Right lobe of liver (tissue), 6 donors: ENCODE results near the gene IFRD2. TPM values are rescaled to one million over a fixed set of nuclear protein-coding genes. Genes with fewer than 3 reads are reported as not detected.
A peak's percentile ranks its signal among the peaks of the same experiment; 100 is the strongest.

ENCODE experiments used
- ATAC-seq, 4 donors: fragments of 200-7000 bp; cut with Tn5 transposase; one replicate each; pipeline ENCODE4 v1.9.1; 2020; ENCODE audit warnings: mild to moderate bottlenecking in 4 of 4, moderate library complexity in 4 of 4
- DNase-seq, 3 donors: peaks; one replicate each; pipeline ENCODE4 v3.0.0-alpha.2; 2020
- H3K27ac ChIP-seq, 3 donors: fragments of 200-600 bp; one replicate each; pipeline ENCODE4 v1.8.0; 2022
- H3K27me3 ChIP-seq, 2 donors: fragments of 200-600 bp; one replicate each; pipeline ENCODE4 v1.8.0; 2022
- H3K36me3 ChIP-seq, 4 donors: fragments of 200-600 bp; sonication (generic) in 1 of 4; one replicate each; pipeline versions ENCODE4 v1.5.1 to v1.8.0; 2017 to 2022; ENCODE audit warnings: control low read depth in 1 of 4
- H3K4me1 ChIP-seq, 4 donors: fragments of 200-600 bp; sonication (generic) in 1 of 4; one replicate each; pipeline versions ENCODE4 v1.5.1 to v1.8.0; 2017 to 2022; ENCODE audit warnings: control low read depth in 1 of 4
- H3K4me3 ChIP-seq, 3 donors: fragments of 200-600 bp; one replicate each; pipeline ENCODE4 v1.8.0; 2022
- H3K9me3 ChIP-seq, 4 donors: fragments of 200-600 bp; sonication (generic) in 1 of 4; one replicate each; pipeline versions ENCODE4 v1.5.1 to v1.8.0; 2017 to 2022; ENCODE audit warnings: control low read depth in 1 of 4
- POLR2A ChIP-seq: fragments of 450-650 bp; IDR thresholded peaks from one replicate; pipeline ENCODE4 v1.6.1; 2017; ENCODE audit warnings: antibody characterized with exemption, mild to moderate bottlenecking
- WGBS: methylation state at CpG from one replicate; pipeline ENCODE4 v1.1.6; 2018; ENCODE audit warnings: low coverage, low lambda C conversion rate; ENCODE audit not compliant: insufficient coverage; ENCODE audit errors: missing lambda C conversion rate; 5-methylcytosine and 5-hydroxymethylcytosine counted together
- intact Hi-C, 2 donors: fragments of 100-400 bp; cut with DNase I; formaldehyde crosslinking; loops; one replicate each; pipeline versions ENCODE4 v1.11.2 to v1.14.1; 2022
- total RNA-seq, 6 experiments: library from RNA; depleted of rRNA in 2 of 6; stranded (reverse); fragments of >200 nt in 2 of 6; fragmentation: NEBNext Ultra II Directional in 3 of 6; extraction: Animal tissue kit (Norgen Biotek cat#: 25700) in 3 of 6; gene quantifications; one replicate each; pipeline versions ENCODE4 v1.1.0 to v1.2.4, GENCODE V29; 2016 to 2023
- TF ChIP-seq, protein P1 (sequence below), 4 donors: fragments of 200-600 bp in 3 of 4; fragments of 450-650 bp in 1 of 4; IDR thresholded peaks; one replicate each; pipeline versions ENCODE4 v1.5.1 to v1.8.0; 2016 to 2022; ENCODE audit warnings: antibody characterized with exemption in 4 of 4, mild to moderate bottlenecking in 2 of 4
- donor health status: DM: no; HTN: yes; CAD: no.
- donor health status: DM: no; HTN: no; CAD: no.
- donor health status: DM: no; HTN: no; CAD: no.
- donor health status: DM: no; HTN: yes; CAD: no.
- donor health status: DM: no; HTN: yes; CAD: no.

The IFRD2 gene
- total RNA-seq, 6 experiments from 2014 or later: 40.8 to 71.0 (median 56.3) TPM

DNA sequence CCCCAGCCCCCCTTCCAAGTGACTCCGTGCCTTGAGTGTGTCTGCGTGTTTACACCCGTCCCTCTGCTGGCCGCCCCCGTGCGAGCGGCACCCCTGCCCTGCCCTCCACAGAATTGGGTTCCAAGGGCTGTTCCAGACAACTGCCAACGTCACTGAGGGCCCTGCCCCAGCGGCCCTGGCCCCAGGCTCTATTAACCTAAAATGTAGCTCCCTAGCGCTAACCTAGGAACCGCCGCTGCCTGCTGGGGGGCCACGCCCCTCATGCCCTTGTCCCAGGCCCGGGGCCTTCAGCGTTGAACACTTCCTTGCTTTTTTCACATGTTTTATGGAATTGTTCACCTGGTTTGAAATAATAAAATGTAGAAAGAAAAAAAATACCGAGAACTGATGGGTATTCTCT, 33.2 kb downstream of the IFRD2 start:
- Histone ChIP-seq H3K4me3 (no peak overlapping the region), H3K36me3 (peaks cover 0 to 26% (median 18%) of the 10 kb centered on the region in 4 donors), H3K9me3 (no peaks in the 10 kb centered on the region), H3K27ac (no peak overlapping the region), H3K27me3 (no peaks in the 10 kb centered on the region), H3K4me1 (peaks cover 0 to 26% (median 10%) of the 10 kb centered on the region in 4 donors)
- ATAC-seq (no peak), DNase-seq (no peak)
- intact Hi-C loops: no loop called here
- 68% methylated on average over 9 of the region's 16 CpGs for WGBS
- TF ChIP-seq, protein P1, sequence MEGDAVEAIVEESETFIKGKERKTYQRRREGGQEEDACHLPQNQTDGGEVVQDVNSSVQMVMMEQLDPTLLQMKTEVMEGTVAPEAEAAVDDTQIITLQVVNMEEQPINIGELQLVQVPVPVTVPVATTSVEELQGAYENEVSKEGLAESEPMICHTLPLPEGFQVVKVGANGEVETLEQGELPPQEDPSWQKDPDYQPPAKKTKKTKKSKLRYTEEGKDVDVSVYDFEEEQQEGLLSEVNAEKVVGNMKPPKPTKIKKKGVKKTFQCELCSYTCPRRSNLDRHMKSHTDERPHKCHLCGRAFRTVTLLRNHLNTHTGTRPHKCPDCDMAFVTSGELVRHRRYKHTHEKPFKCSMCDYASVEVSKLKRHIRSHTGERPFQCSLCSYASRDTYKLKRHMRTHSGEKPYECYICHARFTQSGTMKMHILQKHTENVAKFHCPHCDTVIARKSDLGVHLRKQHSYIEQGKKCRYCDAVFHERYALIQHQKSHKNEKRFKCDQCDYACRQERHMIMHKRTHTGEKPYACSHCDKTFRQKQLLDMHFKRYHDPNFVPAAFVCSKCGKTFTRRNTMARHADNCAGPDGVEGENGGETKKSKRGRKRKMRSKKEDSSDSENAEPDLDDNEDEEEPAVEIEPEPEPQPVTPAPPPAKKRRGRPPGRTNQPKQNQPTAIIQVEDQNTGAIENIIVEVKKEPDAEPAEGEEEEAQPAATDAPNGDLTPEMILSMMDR (IDR thresholded peaks at IDR 0.05): no peak
- TF ChIP-seq POLR2A: no peak

DNA sequence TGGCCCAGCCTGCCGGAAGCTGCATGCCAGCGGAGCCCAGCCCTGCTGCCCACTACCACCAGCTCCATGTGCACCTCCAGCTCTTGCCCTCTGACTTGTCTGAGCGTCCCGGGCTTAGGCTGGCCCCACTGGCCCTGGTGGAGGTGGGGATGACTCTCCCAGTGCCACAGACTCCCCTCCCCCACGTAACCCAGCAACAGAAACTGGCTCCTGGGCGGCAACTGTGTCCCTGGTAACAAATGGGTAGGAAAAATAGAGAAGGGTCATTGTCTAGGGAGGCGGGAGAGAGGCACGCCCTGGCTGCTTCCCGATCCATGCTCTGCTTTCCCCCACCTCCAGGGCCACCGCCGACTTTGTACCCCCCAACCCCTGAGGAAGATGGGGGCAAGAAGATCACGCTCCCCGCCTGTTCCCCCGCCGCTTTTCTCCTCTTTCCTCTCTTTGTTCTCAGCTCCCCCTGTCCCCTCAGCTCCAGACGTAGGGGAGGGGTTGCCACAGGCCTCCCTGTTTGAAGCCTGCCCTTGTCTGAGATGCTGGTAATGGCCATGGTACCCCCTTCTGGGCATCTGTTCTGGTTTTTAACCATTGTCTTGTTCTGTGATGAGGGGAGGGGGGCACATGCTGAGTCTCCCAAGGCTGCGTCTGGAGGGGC, 34.1 kb downstream of the IFRD2 start:
- Histone ChIP-seq H3K36me3 (peaks cover 0 to 26% (median 18%) of the 10 kb centered on the region in 4 donors), H3K4me1 (peaks cover 0 to 30% (median 13%) of the 10 kb centered on the region in 4 donors), H3K4me3 (no peak overlapping the region), H3K9me3 (no peaks in the 10 kb centered on the region), H3K27ac (no peak overlapping the region), H3K27me3 (no peaks in the 10 kb centered on the region)
- DNase-seq (no peak), ATAC-seq (no peak)
- WGBS: 50% methylated on average over 1 of the region's 17 CpGs
- TF ChIP-seq POLR2A: no peak
- TF ChIP-seq, protein P1 (IDR thresholded peaks at IDR 0.05): no peak
- intact Hi-C loops: no loop called here

DNA sequence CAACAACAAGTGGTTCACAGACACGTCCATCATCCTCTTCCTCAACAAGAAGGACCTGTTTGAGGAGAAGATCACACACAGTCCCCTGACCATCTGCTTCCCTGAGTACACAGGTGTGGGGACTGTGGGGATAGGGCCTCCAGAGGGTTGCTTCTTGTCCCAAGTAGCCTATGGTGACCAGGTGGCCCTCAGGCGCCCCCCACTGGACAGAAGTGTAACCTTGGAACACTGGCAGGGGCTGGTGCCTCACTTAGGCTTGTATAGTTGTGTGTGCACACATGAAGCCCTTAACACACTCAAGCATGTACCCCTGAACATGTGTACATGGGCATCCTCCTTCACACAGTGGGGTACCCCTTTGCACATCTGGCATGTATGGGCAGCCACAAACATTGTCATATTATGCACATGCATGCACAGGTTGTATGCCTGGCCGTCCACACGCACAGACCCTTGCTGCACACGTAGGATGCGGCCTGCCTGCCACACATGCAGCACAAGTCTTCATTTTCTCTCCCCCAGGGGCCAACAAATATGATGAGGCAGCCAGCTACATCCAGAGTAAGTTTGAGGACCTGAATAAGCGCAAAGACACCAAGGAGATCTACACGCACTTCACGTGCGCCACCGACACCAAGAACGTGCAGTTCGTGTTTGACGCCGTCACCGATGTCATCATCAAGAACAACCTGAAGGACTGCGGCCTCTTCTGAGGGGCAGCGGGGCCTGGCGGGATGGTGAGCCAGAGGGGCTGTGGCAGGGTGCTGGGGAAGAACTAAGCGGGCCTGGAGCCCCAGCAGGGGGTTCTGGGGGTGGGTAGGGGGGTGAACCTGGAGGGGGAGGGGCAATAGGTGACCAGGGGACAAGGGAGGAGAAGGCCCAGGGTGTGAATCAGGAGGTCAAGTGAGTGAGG, 35.0 kb downstream of the IFRD2 start:
- Histone ChIP-seq H3K36me3 (peaks cover 0 to 31% (median 22%) of the 10 kb centered on the region in 4 donors), H3K27me3 (no peaks in the 10 kb centered on the region), H3K4me3 (no peak overlapping the region), H3K9me3 (no peaks in the 10 kb centered on the region), H3K4me1 (peaks cover 0 to 30% (median 13%) of the 10 kb centered on the region in 4 donors), H3K27ac (no peak overlapping the region)
- DNase-seq: no peak
- no peak for ATAC-seq
- TF ChIP-seq, protein P1 (IDR thresholded peaks at IDR 0.05): peak; percentile 43 to 53 (median 50)
- no peak for TF ChIP-seq POLR2A
- 97% methylated on average over 18 of the region's 20 CpGs for WGBS
- intact Hi-C loops: no loop called here

DNA sequence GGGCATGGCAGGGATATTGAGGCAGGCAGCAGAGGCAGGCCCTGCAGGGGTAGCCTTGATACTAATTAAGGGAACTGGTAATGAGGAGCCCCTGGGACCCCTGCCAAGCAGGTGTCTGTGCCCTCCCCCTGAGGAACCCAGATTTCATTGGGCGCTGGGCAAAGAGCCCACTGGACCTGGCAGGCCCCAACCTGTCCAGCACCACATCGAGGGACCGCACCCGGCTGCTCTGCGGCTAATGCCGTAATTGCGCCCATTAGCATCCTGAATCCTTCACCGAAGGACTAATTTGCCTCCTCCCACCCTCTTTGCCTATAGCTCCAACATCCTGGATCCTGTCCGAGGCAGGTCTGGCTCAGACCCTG, 37.0 kb downstream of the IFRD2 start:
- Histone ChIP-seq H3K36me3 (peaks cover 0 to 32% (median 22%) of the 10 kb centered on the region in 4 donors), H3K9me3 (no peaks in the 10 kb centered on the region), H3K4me3 (no peak overlapping the region), H3K27me3 (no peaks in the 10 kb centered on the region), H3K4me1 (peaks cover 0 to 34% (median 15%) of the 10 kb centered on the region in 4 donors), H3K27ac (peak overlapping the region; percentile 76 to 83 (median 78))
- WGBS: no CpG with 5 or more reads among the region's 9 CpGs
- TF ChIP-seq, protein P1 (IDR thresholded peaks at IDR 0.05): no peak
- TF ChIP-seq POLR2A: no peak
- no peak for DNase-seq
- ATAC-seq: no peak
- intact Hi-C loops: no loop called here
